GM21529 (cell line): ENCODE measurements around the gene TOP2A.
A peak's percentile ranks its signal among the peaks of the same experiment; 100 is the strongest.
"Not testable (repeated sequence)": the region's sequence is repeated elsewhere in the genome, so short reads cannot be mapped to it uniquely, and the experiment has no call there.

Experiments used
- ATAC-seq: cut with Tn5 transposase; IDR thresholded peaks from one replicate; pipeline ENCODE4 v1.9.1; 2021; ENCODE audit not compliant: unreplicated experiment

Gene TOP2A

DNA sequence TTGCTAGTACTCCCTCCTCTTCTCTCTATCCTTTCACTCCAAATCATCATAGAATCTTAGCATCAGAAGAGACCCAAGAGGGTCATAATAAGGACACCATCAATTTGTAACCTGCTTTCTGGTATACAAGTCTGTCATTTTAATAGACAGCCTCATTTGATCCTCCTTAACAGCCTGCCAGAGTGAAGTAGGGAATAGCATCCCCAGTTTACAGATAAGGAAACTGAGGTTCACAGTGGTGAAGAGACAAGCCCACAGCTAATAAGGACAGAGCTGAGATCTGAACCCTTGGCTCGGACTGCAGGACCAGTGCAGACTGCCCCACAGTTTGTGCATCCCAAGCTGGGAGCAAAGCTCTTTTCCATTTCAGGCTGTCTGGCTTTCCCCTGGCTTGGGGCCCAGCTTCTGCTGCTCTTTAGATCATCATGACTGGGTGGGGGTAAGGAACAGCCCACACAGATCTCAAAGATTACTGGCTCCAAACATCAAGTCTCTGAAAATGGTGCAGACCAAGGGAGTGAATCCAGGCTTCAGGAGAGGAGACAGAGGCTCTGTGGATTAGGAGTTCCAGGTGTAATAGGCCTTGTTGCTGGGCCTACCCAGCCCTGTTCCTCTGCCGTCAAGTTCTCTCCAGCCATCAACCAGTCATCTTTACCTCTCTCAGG, 15.3 kb upstream of the TOP2A start:
- ATAC-seq = no peak

DNA sequence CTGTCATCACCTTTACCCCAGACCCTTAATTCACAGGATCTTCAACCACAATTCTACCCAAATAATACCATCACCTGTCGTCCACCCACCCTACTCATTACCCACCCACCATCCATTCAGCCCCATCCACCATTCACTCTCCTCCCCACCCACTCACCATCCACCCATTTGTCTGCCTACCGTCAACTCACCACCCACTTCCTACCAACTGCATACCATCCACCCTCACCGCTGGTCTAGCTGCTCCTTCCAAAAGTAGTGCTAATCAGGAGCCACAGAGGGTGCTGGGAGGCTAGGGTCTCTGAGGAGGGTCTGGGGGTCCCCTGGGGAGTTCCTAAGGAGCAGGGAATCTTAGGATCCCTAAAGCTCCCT, 13.5 kb upstream of the TOP2A start:
- no peak for ATAC-seq

DNA sequence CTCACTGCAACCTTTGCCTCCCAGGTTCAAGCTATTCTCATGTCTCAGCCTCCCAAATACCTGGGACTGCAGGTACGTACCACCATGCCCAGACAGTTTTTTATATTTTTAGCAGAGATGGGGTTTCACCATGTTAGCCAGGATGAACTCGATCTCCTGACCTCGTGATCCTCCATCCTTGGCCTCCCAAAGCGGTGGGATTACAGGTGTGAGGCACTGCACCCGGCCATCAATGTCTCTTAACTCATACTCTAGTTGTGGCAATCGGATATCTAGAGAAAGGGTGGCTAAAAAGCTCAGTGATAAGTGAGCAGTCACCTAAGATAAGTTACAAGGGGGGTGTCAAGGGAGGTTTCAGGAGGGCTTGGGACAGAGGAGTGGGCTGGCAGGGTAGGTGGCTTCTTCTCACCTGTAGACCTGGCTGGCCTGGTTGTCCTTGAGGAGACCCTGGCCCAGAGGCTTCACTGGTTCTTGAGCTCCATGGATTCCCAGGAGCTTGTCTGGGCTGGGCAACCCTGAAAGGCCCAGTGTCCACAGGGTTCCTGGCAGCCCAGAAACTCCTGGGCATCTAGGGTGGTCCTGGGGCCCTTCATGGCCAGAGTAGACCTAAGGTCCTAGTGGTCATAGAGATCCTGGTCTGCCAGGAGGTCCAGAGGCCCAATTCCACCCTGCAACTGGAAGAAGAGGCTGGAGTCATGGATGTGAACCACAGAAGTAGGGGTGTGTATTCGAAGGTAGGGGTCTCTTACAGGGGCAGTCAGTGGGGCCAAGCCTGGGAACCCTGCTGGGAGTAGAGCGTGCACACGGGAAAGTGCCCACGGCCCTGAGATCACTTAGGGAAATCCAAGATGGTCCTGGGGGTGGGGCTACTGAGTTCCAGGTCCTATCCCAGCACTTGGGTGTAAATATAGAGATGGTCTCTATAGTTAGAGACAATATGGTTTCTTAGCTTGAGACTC, 12.9 kb upstream of the TOP2A start:
- no peak for ATAC-seq

DNA sequence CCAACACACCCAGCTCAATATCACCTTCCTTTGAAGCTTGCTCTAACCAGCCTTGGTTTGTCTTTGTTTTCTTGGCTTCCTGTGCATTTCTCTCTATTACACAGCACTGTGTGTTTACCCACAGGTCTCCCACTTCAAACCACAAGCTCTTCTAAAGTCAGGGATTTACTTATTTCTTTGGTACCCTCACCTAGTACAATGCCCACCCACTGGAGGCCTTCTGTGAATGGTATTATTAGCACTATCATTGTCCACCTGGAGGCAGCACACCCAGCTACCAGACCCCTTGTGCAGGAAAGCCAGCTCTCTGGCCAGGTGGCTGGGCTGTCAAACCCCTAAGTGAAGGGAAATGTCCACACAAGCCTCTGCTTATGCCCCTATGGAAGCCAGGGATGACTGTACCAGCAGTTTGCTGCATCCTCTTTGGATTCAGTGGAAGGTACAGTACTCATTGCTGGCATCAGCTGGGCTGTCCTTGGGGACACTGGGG, 9.4 kb upstream of the TOP2A start:
- ATAC-seq = no peak

DNA sequence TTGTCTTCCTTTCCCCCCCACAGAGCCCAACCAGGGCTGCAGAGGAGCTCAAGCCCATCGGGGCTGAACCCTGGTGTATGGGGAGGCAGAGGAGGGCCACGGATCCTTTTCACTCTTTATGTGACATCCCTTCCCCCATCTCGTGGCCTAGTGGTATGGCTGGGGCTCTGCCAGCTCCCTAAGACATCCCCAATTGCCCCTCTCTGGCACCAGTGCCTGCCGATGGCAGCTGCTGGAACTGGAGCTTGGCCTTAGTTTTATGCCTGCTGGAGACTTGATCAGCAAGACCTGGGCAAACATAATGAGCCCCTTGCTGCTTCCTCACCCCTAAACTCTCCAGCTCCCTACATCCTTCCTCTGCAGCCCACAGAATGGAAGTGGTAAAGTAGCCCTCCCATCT, 8.0 kb upstream of the TOP2A start:
- ATAC-seq = no peak

DNA sequence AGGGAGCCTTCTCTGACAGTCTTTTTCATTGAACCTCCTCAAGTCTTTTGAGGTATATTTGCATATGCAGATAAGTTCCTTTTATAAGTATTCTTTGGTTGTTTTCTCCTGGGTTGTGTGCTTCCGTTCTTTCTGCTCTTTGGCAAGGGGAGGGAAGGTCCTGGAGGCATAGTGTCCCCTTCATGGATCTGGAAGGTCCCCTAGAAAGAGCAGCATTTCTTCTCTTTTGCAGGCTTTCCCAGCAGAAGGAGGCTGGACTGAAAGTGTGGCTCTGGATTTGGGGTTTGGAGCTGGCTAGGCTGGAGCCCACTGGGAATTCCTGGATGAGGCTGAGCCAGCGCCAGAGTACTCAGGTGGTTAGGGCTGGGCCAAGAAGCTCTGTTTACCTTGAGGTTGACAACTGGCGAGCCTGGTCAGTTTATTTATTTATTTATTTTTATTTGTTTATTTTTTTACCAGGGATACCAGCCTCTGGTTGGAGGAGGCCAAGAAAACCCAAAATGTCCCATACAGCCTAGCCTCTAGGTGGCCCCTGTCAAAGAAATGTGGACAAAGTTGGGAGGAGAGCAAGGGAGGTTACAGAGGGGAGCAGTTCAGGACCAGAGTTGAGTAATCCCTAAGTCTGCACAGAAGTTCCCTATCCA, 5.4 kb upstream of the TOP2A start:
- no peak for ATAC-seq

DNA sequence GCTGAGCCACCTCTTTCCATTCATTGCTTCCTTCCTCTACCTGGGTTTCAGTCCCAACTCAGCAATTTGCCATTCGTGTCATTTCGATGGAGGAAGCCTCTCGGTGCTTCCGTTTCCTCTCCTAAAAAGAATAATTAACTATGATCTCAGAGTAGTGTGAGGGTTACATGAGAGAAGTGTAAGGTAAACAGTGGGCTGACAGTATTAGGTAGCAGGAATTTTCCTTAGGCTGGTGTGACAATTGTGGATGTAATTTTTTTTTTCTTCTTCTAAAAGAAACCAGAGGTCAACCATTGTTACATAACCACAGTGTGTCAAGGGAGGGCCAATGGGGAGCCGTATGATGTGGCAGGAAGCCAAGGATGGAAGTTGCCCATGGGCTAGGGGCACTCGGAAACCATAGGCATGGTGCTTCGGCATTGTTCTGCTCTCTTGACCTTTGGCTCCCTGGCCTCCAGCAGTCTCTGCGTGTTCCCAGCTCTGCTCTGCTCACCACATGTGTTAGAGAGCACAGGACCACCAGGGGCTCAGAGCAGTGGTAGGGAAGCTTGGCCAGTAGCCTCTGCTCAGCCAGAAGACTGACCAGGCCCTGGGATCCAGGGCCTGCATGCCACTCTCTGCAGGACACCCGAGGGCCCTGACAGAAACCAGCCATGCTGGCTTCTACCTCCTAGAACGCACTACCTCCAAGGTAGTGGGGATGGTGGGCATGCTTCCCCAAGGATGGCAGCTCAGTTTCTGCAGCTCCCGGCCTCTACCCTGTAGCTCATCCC, 2.0 kb upstream of the TOP2A start:
- ATAC-seq = no peak

DNA sequence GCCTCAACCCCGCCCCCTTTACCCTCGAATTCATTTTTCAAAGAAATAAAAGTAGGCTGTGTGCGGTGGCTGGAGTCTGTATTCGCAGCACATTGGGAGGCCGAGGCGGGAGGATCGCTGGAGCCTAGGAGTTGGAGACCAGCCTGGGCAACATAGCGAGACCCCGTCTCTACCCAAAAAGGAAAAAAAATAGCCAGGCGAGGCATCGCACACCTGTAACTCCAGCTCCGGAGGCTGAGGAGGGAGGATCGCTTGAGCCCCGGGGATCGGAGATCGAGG, 671 bp upstream of the TOP2A start:
- ATAC-seq = no peak

DNA sequence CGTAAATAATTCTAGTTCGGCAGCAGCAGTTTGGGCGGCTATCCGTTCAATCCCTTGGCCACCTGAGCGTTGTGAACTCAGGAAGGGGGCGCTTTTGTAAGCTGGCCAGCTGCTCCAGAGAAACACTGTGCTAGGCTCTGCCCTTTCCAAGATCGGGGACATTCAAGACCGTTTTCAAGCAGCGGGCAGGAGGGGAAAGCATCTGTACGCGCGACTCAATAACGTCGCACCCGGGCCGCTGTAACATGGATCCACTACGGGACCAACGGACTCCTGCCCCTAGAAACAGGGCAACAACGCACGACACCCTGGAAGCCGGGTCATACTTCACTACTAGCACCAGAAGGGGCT, 463 bp downstream of the TOP2A start:
- peak; percentile 18 for ATAC-seq

DNA sequence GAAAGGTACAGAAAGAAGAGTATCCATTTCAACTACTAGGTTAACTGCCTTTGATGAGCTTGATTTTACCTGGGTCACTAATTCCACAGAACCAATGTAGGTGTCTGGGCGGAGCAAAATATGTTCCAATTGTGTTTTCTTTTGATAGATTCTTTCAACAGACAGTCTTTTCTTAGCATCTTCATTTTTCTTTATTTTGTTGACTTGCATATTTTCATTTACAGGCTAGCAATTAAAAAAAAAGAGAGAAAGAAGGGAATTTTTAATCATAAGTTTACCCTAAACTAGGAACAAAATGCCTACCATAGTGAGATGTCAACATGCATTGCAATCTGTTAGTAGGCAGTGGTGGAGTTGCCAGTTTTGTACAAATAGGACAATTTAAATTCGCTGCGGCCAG, 1.0 kb downstream of the TOP2A start:
- ATAC-seq = no peak

DNA sequence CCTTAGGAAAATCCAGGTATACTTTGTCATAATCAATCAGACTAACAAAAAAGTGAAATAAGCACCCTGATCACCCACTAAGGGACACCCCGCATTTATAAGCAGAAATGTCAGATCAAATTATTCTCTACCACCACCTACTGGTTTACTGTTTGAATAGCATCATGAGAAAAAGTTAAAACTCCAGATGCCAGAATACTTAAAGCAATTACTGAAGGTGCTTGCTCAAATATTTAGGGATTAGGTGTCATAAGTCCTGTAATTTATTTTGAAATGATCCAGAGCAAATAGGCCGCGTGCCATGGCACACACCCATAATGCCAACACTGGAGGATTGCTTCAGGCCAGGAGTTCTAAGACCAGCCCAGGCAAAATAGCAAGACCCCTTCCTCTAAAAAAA, 2.3 kb downstream of the TOP2A start:
- ATAC-seq = no peak

DNA sequence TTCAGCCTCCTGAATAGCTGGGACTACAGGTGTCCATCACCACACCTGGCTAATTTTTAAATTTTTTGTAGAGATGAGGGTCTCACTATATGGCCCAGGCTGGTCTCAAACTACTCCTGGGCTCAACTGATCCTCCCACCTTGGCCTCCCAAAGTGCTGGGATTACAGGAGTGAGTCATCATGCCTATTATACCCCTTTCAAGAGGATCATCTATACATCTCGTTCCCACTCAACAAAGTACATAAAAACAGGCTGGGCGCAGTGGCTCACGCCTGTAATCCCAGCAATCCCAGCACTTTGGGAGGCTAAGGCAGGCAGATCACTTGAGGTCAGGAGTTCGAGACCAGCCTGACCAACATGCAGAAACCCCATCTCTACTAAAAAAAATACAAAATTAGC, 3.4 kb downstream of the TOP2A start:
- ATAC-seq = not testable (repeated sequence)

DNA sequence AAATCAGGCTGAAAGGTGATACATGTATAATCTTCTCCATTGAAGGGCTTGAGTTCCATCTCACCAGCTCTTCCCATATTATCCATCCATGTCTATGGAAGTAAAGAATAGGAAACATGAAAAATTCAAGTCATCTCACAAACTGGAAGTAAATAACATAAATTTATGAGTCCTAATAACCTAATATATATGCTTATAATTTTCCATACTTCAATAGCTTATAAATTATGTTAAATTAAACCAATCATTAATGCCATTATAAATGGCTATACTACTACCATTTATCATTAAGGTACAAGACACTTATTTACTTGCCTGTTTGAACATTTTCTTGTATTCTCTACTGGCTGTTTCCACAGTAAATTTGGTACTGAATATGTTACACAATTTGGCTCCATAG, 4.8 kb downstream of the TOP2A start:
- no peak for ATAC-seq

DNA sequence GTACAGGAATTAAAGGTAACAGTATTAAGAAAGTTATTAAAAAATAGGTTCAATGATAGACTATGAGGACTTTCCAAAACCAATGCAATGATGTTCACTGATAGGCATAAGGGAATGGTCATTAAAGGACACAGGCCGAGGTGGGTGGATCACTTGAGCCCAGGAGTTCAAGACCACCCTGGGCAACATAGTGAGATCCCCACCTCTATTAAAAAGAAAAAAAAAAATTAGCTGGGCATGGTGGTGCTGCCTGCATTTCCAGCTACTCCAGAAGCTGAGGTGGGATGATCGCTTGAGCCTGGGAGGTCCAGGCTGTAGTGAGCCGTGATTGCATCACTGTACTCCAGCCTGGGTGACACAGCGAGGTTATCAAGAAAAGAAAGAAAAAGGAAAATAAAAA, 5.9 kb downstream of the TOP2A start:
- no peak for ATAC-seq

DNA sequence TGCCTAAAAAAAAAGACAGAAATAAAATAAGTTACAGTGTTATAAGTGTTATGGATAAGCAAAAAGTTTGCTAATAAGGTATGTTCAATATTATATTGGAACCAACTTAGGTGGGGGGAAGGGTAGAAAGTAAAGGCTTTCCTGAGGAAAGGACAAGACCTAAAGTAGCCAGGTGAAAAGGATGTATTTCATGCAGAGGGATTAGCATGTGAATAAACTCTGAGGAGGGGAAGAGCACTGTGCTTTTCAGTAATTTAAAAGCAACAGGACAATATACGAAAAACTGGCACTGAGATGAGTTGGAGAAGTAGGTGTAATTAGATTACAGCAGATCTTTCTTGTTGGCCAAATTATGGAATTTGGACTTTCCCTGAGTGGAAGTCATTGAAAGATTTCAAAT, 7.6 kb downstream of the TOP2A start:
- no peak for ATAC-seq

DNA sequence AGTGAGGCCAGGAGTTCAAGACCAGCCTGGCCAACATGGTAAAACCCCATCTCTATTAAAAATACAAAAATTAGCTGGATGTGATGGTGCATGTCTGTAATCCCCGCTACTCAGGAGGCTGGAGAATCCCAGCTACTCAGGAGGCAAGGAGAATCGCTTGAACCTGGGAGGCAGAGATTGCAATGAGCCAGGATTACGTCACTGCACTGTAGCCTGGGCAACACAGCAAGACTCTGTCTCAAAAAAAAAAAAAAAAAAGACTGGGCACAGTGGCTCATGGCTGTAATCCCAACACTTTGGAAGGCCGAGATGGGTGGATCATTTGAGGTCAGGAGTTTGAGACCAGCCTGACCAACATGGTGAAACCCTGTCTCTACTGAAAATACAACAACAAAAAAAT, 8.2 kb downstream of the TOP2A start:
- ATAC-seq = not testable (repeated sequence)

DNA sequence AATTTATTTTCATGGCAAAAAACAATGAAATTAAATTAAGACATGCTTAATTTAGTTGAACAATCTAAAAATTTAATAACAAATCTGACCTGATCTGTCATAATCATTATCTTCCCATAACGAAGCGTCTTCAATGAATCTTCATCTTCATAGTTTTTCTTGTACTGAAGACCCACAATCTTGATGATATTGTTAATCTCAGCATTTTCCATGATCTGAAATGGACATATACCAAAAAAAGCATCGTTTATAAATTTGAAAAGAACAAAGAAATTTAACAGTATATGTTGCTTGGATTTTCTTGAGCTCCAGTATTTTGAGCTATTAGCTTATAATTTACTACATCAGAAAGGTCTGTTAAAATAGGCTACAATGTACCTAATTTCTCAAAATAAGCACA, 10.2 kb downstream of the TOP2A start:
- no peak for ATAC-seq

DNA sequence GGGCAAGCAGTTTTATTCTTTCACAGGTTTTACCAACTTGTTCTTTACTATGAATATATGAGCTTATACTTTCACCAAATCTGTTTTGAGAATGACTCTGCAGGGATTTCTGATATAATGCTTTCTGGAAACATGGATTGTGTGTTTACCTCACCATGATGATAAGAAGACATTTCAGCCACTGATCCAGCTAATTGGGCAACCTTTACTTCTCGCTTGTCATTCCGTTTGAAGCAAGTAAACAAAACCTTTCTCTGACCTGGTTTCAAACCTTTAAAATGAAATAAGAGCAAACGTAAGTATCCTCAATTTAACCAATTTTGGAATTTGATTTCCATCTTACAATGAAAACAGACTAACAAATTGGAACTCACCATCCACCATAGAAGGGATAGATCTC, 13.7 kb downstream of the TOP2A start:
- no peak for ATAC-seq

DNA sequence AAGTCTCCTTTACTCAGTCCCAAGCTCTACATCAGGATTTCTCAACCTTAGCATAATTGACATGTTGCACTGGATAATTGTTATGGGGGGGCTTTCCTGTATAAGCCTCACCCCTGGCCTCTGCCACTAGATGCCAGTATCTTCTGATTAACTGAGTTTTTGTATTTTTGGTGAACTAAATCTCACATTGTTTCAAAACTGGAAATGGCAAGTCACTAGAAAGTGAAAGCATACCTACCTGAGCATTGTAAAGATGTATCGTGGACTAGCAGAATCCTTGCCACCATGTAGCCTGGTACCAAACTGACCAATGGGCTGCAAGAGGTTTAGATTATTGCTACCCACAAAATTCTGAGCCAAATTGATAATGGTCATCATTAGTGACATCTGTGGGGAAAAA, 15.0 kb downstream of the TOP2A start:
- ATAC-seq = no peak

DNA sequence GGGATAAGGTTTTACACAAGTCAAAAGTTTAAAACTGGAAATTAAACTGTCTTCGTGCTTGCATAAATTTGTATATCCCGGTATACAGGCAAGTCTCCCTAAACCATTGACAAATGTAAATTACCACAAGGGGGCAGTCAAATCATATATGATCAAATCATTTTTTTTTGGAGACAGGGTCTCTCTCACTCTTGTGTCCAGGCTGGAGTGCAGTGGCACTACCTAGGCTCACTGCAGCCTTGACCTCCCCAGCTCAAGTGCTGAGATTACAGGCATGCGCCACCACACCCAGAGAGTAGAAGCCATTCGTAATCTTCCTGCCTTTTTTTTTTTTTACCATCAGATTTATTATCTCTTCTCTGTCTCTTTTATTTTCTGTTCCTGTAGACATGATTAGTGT, 18.5 kb downstream of the TOP2A start:
- no peak for ATAC-seq

DNA sequence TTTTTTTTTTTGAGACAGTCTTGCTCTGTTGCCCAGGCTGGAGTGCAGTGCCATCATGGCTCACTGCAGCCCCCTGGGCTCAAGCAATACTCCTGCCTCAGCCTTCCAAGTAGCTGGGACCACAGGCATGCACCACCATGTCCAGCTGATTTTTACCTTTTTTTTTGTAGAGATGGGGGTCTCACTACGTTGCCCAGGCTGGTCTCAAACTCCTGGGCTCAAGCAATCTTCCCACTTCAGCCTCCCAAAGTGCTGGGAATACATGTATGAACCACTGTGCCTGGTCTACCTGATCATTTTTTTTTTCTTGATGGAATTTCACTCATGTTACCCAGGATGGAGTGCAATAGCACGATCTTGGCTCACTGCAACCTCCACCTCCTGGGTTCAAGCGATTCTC, 31.1 kb downstream of the TOP2A start:
- not testable (repeated sequence) for ATAC-seq
